ENCODE data around the gene RAE1.
"Not testable (repeated sequence)": the region's sequence is repeated elsewhere in the genome, so short reads cannot be mapped to it uniquely, and the experiment has no call there.

RAE1 gene

DNA sequence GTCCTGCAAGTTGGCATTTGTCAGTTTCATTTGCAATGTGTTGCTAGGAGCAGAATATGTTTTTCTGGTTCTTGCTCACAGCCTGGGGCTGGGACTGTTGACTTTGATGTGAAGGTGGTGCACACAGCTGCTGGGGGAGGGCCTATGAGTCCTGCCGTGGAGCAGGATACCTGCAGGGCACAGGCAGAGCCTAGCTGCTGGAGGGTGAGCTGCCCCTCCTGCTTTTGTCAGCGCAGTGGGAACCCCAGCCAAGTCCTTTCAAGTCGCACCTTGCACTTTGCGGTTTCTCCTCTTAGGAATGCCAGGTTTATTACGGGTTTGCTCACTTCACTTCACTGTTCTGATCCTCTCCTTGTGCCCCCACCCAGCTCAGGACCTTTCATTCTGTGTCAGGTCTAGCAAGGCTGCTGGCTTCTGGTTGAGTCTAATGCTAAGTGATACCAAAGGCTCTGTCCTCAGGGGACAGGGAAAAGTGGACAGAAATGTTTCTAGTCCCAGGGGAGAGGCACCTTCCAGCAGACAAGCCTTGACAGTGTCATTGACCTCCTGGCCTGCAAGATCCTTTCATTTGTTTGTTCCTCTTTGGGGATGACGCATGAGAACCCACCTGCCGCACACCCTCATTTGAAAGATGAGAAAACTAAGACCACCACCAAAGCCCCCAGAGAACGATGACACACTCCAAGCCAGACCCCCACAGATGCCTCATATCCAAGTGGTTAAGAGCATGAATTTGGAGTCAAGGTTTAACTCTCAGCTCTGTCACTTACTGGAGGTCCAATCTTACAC, 24.2 kb upstream of the RAE1 start:
- DNase-seq = no peak

DNA sequence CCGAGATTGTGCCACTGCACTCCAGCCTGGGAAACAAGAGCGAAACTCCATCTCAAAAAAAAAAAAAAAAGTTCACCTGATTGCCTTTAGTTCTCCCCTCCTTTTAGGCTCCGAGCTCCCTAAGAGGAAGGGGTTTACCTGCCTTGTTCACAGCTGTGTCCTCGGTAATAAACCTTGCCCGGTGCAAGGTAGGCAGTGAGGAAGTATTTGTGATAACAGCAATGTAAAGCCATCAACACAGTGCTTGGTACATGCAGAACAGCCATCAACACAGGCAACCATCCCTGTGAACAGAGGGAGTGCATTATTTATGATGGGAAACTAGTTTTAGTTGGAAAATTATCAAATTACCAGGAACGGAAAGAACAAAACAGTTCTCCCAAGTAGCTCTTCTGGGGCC, 23.2 kb upstream of the RAE1 start:
- DNase-seq = no peak

DNA sequence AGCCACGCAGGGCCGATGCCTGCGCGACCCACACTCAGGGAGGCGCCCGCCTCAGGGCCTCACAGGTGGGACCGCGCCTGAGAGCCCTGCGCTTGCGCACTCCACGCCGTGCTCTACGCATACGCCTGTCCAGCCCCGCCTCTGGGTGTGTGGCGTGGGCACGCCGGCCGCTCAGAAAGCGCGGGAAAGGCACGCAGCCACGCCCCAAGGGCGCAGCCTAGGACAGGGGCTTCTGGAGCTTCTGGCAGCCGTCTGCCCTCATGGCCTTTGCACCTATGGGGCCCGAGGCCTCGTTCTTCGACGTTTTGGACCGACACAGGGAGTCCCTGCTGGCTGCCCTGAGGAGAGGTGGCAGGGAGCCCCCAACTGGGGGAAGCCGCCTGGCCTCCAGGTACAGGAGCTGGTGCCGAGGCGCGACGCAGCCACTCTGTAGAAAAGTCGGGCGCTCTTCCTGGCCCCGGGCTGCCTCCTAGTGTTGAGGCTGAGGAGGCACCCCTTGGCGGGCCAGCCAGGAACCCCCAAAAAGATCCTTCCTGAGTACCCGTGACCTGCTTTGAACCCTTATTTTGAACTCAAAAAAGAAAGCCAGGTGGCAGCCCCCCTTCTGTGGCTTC, 21.3 kb upstream of the RAE1 start, which contains the start of gene SPO11:
Gene SPO11 (plus strand): TSS at position 196 of the 614 bp plus-strand sequence. CDS start 65 bp downstream, at position 261.
- no peak for DNase-seq

DNA sequence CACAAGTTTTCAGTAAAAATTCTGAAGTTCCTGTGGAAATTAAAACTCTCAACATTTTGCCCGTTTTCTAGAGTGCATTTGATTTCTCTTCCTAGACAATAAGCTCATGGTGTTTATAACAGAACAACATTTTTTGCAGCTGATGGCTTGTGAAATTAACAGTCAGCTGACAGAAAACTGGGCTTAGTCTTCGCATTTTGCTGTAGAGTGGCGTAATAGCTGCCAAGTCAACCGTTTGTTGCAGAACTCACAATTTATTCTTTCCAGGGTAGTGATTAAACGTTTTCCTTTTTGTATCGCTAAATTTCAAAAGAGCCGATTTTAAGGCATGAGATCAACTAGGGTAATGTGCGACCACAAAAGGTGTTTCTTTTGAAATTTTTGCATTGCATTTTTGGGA, 20.1 kb upstream of the RAE1 start:
- no peak for DNase-seq

DNA sequence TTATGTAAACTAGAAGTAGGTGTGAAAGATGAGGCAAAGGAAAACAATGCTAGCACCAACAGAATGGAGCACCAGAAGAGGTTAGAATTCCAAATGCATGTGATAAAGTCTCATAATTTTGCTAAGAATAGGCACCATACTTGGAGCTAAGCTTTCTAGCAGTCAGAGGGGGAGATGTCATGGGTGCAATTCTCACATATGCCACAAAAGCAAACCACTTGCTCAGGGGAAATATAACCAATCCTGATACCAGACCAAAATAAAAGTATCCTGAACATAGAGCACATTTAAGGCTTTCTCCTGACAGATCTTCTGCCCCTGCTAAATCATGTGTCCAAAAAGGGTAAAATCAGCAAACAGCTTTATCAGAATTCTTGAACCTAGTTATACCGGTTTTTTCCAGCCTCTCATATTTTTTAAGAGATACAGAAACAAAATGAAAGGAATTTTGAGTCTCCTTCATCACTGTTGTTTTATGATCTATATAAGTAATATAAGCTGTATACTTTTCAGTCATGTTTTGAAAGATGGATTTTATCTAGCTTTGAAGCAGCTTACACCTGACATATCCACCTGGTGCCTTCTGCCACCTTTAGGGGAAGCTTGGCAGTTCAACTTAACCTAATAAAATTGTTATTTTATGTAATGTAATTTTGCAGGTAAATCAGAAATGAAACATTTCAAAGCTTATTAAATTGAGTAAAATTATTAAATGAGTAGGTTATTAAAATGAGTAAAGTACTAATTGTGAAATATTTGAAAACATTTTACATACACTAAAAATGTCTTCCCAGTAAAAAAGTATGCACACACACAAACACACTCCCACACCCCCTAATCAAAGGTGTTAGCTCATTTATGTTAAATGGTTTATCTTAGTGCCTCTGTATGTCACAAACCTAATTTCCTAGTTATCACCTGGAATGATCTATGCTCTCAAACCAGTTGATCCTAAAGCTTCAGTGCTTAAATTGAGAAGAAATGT, 18.7 kb upstream of the RAE1 start:
- DNase-seq = no peak

DNA sequence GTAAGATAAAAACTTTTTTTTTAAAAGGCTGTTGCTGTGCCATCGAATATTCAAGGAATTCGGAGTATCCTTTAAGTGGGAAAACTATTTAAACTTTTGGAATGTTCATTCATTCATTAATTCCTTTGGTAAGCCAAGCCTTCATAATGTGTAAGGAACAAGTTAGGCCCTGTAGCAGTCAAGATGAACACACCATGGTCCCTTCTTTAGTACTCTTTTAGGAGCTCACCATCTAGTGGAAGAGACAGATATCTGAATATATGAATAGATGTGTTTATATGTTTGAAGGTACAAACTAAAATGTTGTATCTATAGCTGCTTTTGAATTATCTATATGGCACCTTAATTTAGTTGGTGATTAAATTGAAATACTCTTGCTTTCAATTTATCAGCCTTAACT, 15.7 kb upstream of the RAE1 start:
- peak; percentile 7 for DNase-seq

DNA sequence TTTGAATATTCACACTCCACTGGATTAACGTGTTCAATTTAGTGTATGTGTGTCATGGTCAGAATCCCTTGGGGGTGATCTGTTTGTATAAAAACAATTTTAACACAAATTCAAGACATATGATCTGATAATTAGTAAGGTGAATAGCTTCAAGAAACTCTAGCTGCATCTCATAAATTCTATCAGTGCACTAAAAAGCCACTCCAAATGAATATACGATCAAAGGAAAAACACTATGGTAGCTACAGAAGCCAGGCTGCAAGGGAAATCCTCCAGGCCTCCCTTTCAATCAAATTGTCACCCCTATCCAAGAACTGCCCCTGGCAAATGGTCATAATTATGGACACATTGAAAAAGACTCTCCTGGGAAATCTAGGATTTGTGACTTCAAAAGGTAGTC, 9.4 kb upstream of the RAE1 start:
- no peak for DNase-seq

DNA sequence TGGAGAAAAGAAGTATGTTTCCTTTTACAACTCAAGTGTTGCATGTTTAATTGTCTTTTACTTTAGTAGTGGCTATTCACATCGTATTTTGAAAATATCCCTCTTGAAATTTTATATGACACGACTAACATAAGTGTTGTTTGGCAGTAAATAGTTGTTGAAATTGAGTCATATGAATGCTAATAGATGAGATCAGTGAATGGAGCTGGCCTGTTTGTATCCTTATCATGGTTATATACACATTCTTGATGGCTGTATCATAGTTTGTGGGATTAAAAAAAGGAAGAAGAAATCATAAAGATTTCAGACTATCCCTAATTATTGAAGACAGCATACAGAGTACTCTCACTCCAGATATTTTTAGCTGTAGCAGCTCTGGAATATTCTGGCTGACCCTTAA, 8.2 kb upstream of the RAE1 start:
- DNase-seq = peak; percentile 7

DNA sequence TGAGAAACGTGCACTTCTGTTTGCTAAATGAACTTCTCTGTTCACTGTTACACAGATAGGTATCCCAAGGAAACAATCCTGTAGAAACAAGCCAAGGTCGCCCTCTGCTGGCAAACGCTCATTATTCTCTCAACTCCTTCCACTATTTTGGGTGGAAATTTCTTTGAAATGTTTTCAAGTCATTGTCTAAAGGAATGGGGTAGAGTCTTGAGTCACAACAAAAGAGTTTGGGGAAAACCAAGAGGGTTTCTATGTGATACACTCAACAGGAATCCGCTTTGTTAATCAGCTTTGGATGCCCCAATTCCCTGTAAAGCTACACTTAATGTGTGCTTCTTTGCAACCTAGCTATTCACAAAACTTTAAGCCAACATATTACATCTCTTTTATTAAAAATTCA, 4.6 kb upstream of the RAE1 start:
- peak; percentile 71 for DNase-seq

DNA sequence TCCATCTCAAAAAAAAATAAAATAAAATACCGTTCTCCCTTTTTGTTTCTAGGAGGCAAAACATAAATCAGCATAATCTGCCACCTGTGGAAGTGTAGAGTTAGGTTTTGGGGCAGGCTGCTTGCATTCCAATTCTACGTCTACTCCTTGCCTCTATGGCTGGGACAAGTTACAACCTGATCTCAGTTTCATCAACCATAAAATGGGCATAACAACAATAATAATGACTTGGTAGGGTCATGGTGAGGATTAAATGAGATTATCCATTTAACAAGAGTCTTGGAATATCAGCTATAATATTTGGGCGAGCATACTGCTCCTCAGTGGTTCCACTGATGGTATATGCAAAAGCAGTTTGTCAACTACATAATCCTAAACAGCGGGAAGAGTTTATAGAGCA, 3.7 kb upstream of the RAE1 start:
- no peak for DNase-seq

DNA sequence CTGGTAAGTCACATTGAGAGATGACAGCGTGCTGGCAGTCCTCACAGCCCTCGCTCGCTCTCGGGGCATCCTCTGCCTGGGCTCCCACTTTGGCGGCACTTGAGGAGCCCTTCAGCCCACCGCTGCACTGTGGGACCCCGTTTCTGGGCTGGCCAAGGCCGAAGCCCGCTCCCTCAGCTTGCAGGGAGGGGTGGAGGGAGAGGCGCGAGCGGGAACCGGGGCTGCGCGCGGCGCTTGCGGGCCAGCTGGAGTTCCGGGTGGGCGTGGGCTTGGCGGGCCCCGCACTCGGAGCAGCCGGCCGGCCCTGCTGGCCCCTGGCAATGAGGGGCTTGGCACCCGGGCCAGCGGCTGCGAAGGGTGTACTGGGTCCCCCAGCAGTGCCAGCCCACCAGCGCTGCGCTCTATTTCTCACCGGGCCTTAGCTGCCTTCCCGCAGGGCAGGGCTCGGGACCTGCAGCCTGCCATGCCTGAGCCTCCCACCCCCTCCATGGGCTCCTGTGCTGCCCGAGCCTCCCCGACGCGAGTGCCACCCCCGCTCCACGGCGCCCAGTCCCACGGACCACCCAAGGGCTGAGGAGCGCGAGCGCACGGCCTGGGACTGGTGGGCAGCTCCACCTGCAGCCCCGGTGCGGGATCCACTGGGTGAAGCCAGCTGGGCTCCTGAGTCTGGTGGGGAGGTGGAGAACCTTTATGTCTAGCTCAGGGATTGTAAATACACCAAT, 2.7 kb upstream of the RAE1 start:
- DNase-seq = not testable (repeated sequence)

DNA sequence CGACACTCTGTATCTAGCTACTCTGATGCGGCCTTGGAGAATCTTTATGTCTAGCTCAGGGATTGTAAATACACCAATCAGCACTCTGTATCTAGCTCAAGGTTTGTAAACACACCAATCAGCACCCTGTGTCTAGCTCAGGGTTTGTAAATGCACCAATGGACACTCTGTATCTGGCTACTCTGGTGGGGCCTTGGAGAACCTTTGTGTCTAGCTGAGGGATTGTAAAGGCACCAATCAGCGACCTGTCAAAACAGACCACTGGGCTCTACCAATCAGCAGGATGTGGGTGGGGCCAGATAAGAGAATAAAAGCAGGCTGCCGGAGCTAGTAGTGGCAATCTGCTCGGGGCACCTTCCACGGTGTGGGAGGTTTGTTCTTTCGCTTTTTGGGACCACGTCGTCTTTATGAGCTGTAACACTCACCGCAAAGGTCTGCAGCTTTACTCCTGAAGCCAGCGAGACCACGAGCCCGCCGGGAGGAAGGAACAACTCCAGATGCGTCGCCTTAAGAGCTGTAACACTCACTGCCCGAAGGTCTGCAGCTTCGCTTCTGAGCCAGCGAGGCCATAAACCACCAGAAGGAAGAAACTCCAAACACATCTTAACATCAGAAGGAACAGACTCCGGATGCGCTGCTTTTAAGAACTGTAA, 2.0 kb upstream of the RAE1 start:
- not testable (repeated sequence) for DNase-seq

DNA sequence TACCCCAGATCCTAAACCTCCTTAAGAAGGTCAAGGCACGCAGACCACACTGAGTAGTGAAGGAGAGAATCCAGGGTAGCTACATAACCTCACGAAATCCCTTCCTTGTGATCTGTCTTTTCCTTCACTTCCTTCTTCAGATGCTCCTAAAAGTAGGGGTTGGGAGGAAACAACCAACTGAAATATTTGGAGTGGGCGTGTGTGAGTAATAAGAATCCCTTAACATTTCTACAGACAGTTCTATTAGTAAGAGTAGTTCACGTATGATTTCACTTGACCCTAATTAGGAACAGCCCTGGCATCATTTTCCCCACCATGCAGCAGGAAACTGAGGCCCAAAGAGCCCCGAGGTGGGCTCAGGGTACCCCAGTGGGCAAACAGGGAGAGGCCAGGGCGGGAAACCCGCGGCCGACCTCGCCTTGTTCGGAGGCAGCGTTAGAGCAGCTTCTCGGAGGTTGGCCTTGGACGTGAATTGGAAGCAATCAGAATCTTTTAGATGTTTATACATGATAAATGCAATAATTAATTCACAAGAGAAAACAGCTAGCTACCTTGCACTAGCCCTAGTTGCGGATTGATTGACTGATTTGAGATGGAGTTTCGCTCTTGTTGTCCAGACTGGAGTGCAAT, 859 bp upstream of the RAE1 start:
- no peak for DNase-seq

DNA sequence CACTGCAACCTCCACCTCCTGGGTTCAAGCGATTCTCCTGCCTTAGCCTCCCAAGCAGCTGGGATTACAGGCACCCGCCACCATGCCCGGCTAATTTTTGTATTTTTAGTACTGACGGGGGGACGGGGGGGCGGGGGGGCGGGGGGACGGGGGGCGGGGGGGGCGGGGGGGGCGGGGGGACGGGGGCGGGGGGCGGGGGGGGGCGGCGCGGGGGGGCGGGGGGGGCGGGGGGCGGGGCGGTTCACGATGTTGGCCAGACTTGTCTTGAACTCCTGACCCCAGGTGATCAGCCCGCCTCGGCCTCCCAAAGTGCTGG, 371 bp upstream of the RAE1 start:
- DNase-seq = not testable (repeated sequence)

DNA sequence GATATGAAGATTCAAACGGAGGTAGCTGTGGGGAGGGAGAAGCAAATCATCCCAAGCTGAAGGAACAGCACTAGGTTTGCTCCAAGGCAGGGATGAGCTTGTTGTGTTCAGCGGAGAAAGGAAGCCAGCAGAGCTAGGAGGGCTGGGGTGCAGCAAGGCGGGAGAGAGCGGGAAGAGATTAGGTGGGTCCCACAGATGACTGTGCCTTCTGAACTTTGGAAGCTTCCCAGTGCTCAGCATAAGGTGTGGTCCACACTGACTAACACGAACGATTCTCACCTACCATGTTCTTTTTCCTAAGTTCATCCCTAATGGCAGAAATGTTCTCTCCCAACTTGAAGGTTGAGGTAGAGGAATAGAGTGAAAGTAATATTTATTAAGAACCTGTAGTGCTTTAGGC, 1.2 kb downstream of the RAE1 start:
- DNase-seq = no peak

DNA sequence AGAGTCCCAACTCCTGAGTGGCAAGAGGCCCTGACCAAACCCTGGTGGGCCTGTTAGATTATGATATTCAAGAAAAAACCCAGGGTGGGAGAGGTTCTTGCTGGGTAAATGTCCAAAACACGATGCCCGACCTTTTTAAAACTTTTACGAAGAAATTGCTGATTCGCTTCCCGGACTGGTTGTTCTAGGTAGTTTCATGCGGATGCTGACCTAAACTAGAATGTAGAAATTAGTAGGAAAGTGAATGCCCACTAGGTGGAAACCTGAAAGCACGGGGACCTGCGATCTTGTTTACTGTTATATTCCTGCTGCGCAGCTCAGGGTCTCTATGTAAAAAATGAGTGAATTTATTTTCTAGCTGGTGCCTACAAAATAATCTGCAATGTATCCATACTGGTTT, 2.3 kb downstream of the RAE1 start:
- no peak for DNase-seq

DNA sequence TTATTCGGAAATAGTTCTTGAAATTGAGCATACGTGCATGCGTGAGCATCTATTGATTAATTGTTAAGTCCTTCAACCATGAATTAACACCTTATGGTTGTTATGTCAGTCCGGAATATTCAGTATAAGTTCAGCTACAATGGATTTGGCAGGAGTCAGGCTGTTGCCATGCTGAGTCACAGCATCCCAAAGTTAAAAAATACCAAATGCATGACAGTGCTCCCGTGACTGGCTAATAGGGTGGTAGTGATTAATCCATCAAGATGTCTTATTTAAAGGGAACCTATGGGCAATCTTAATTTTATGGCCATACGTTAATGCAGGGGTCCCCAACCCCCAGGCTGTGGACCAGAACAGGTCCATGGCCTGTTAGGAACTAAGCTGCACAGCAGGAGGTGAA, 10.5 kb downstream of the RAE1 start:
- DNase-seq = peak; percentile 85

DNA sequence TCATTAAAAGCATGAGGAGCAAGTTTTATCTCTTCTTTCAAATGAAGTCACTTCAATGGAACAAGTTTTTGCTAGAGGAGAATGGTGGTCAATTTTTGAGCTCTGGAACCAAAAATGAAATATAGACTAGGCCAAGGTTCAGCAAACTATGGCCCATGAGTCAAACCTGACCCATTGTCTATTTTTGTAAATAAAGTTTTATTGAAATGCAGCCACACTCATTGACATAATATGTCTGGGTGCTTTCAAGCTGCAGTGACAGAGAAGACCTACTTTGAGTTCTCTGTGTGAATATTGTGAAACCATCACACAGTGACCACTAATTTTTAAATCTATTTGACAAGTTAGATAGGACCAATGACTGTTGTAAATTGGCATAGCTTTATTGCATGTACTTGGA, 13.4 kb downstream of the RAE1 start:
- DNase-seq = no peak

DNA sequence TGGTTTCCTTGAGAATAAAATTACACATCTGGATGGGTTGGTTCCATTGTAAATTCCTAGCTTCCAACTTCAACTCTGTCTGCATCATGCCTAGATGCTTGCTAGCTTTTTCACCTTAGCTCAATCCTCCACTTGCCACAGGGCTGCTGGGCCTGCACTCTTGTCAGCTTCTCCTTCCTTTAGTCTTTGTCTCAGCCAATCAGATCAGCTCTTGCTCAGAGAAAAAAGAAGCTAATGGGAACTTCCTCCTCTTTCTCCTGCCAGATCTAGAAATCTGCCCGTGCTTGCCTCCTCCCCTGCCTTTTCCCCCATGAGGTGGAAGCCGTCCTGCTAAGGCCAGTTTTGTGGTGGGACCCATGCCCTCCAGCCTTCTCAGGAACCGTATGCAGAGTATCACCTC, 18.5 kb downstream of the RAE1 start:
- DNase-seq = no peak

DNA sequence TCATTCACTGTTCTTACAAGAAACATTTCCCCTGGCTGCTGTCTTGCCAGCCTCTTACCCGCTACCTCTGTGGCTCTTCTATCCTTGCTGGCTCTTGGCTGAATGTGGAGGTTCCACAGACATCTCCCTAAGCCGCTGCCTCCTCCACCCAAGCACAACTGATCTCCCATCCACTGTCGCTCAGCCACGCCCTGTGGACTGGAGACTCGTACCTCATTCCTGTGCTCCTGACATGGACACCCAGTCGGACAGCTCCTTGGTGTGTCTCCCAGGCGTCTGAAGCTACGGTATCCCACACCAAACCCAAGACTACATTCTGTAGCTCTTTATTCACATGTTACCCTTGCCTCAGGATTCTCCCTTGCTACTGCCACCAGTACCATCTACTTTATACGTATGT, 19.3 kb downstream of the RAE1 start:
- DNase-seq = no peak

DNA sequence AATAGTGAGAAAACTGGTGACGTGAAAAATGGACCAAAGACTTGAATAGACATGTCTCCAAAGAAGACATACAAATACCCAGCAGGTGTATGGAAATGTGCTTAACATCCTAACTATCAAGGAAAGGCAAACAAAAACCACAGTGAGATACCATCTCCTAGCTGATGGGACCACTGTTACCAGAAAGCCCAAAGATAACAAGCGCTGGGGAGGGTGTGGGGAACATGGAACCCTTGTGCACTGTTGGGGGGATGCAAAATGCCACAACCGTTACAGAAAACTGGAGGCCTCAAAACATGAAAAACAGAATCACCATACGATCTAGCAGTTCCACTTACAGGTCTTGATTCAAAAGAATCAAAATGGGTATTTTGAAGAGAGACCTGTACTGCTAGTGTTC, 20.3 kb downstream of the RAE1 start:
- DNase-seq = no peak

DNA sequence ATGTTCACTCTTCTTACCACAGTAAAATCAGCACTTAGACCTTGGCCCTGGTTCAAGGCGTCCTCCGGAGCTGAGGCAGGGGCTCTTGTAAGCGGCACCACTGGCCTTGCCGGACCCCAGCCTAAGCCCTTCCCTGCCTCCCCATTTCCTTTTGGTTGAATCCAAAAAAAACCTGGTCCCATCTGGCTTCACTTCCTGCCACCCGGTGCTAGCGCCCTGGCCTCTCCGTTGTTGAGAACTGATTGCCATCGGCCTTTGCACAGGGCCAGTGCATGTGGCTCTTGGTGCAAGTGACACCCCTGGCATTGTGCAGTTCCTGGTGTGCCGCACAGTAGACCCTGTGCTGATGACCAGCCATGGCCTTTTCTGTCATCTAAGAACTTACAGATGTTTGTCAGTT, 21.1 kb downstream of the RAE1 start:
- no peak for DNase-seq
